SK-N-MC (cell line): ENCODE measurements around the gene SFT2D2.

ENCODE experiments used
- EZH2 ChIP-seq: fragments of 200-600 bp; sonication (generic); IDR thresholded peaks from one replicate; pipeline ENCODE4 v1.6.1; 2017; ENCODE audit warnings: antibody characterized with exemption
- FOXP2 ChIP-seq: optimal IDR thresholded peaks from 2 replicates; pipeline ENCODE3; 2011; ENCODE audit warnings: mild to moderate bottlenecking, moderate library complexity; ENCODE audit not compliant: insufficient read depth; ENCODE audit errors: extremely low read length, control extremely low read depth
- POLR2AphosphoS5 ChIP-seq: IDR thresholded peaks from 2 replicates; pipeline ENCODE4 v1.6.1; 2012; ENCODE audit warnings: mild to moderate bottlenecking, low read depth, low read length, borderline replicate concordance

DNA sequence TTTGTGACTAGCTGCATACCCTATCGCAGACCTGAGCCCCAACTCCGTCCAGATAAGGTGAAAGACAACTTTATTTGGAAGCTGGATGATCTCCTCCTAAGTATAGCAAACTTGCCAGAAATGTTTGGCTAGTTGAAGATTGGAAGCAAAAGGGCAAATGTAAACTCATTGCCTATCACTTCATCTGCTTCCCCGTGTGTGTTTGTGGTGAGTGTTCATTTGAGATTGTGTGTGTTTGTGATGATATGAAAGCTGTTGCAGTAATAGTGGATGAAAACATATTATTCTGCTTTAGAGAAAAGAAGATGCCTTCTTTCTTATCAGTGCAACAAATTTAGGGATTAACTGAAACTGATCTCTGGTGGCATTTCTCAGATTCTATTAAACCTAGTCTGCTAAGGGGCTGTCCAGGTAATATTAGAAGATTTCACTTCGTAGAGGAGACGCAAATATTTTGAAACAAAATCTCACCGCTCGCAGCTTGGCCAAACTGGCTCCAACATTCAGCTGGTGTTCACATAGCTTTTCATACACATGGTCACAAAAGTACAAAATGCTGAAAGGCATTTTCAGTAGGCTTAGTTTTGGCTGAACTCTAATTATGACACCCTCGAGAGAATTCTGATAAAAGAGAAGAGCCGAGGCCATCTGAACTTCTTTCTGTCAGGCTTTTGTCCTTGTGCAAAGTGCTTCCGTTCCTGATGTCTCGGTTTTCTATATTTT is 56.0 kb downstream of the SFT2D2 start:
- no peak for TF ChIP-seq POLR2AphosphoS5
- TF ChIP-seq EZH2, result no peak
- TF ChIP-seq FOXP2, result no peak
